ENCODE data around the gene PLK3. TPM values are rescaled to one million over a fixed set of nuclear protein-coding genes. Genes with fewer than 3 reads are reported as not detected.

Gene PLK3
- polyA plus RNA-seq, 2 of the 4 experiments (the other 2 are of a cell fraction), result 11.2 to 12.6 TPM

DNA sequence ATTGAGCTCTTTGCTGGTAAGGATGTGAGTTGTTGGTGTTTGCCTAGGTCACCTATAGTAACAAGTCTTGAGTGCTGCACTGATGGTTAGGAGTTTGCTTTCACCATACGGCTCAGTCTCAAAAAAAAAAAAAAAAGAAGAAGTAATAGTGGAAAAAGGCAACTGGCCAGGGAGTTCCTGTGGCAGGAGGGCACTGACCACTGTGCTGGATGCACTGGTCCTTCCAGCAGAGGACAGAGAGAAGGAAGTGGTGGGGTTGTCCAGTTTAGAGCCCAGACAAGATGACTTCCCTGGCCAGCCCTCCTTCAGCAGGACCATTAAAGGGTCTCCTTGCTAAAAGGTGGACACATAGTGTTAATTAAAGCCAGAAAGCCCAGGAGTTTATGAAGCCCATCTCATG lies 54.8 kb downstream of the PLK3 start:
- CTCF ChIA-PET, result interaction anchor here (1.1 kb wide), 1 partner anchor 11 kb away, joined by 3 read pairs; the partner anchor contains the start of gene PTCH2
- TF ChIP-seq ZFP36 (IDR thresholded peaks at IDR 0.05; ENCODE audit: borderline replicate concordance, partially characterized antibody), result no peak
- no peak for TF ChIP-seq EHF (CRISPR knock-in tag; IDR thresholded peaks at IDR 0.05)
- TF ChIP-seq NPAS2 (CRISPR knock-in tag; IDR thresholded peaks at IDR 0.05; ENCODE audit: borderline replicate concordance), result no peak
- TF ChIP-seq HOXA7 (CRISPR knock-in tag; IDR thresholded peaks at IDR 0.05), result no peak
- no peak for TF ChIP-seq ESRRA (IDR thresholded peaks at IDR 0.05; ENCODE audit: borderline replicate concordance, low read length)
- TF ChIP-seq RCOR1 (IDR thresholded peaks at IDR 0.05; ENCODE audit: low read depth, low read length), result no peak
- TF ChIP-seq POLR2A (IDR thresholded peaks at IDR 0.05; ENCODE audit: low read length), result no peak
- TF ChIP-seq ZNF302 (CRISPR knock-in tag; IDR thresholded peaks at IDR 0.05), result no peak
- TF ChIP-seq BHLHE40 (IDR thresholded peaks at IDR 0.05; ENCODE audit: low read depth, low read length), result no peak
- TF ChIP-seq RAD21 (conservative IDR thresholded peaks at IDR 0.05 in 1 of 2, IDR thresholded peaks at IDR 0.05 in 1 of 2), result no peak
- TF ChIP-seq FOSB (CRISPR knock-in tag; IDR thresholded peaks at IDR 0.05), result no peak
- no peak for TF ChIP-seq GATA3 (IDR thresholded peaks at IDR 0.05; ENCODE audit: borderline replicate concordance)
- TF ChIP-seq, protein P1, sequence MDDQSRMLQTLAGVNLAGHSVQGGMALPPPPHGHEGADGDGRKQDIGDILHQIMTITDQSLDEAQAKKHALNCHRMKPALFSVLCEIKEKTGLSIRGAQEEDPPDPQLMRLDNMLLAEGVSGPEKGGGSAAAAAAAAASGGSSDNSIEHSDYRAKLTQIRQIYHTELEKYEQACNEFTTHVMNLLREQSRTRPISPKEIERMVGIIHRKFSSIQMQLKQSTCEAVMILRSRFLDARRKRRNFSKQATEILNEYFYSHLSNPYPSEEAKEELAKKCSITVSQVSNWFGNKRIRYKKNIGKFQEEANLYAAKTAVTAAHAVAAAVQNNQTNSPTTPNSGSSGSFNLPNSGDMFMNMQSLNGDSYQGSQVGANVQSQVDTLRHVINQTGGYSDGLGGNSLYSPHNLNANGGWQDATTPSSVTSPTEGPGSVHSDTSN (IDR thresholded peaks at IDR 0.05), result no peak
- TF ChIP-seq HOXB5 (CRISPR knock-in tag; IDR thresholded peaks at IDR 0.05), result no peak
- no peak for ATAC-seq
- H3K4me3 ChIP-seq, result no peak overlapping the region
- POLR2A ChIA-PET, result no interaction called here
- FAIRE-seq, result no peak
- no peaks in the 10 kb centered on the region for H3K9me3 ChIP-seq
- H3K4me1 ChIP-seq, result no peaks in the 10 kb centered on the region
- WGBS (ENCODE audit: missing lambda C conversion rate), result 93% methylated on average over 1 of the region's 1 CpG
- no peak overlapping the region for H3K4me2 ChIP-seq
- DNase-seq (ENCODE audit: low read depth in 1 of 2, low spot score in 1 of 2), result no peak
- no peak overlapping the region for H3K27ac ChIP-seq

Small RNAs within 50 kb of the gene (small RNA-seq; reads per million reads assigned to genes)
- gene AL136380.1, result 0 reads per million in 6 experiments
- gene SNORD38A, result 152 to 1,703 (median 937) reads per million in 6 experiments
- 0 reads per million in 6 experiments for gene SNORD38B
- gene SNORD46, result 0.35 to 72.2 (median 3.4) reads per million in 6 experiments
- gene SNORD55, result 0 reads per million in 6 experiments

Other genes starting within 250 kb of the PLK3 start
- 6.2 and 8.9 TPM in 2 replicates for gene TMEM53, start 125.9 kb upstream of the PLK3 start, polyA plus RNA-seq (2011; rRNA removed)
- 4.8 to 8.9 TPM (median 8.0 TPM) in 3 replicates for gene TMEM53, start 125.9 kb upstream of the PLK3 start, polyA plus RNA-seq (2017; fragmentation: RNase III; extraction: RNeasy Plus Mini Kit Qiagen cat#74134 plus additional on column Dnase treatment)
- gene ARMH1, start 125.7 kb upstream of the PLK3 start, polyA plus RNA-seq (2011; rRNA removed), result 2.7 TPM in 2 replicates
- gene ARMH1, start 125.7 kb upstream of the PLK3 start, polyA plus RNA-seq (2017; fragmentation: RNase III; extraction: RNeasy Plus Mini Kit Qiagen cat#74134 plus additional on column Dnase treatment), result 1.3 to 2.4 TPM (median 1.7 TPM) in 3 replicates
- not detected in 2 replicates for gene RNU5D-1, start 69.2 kb upstream of the PLK3 start, polyA plus RNA-seq (2011; rRNA removed)
- gene RNU5D-1, start 69.2 kb upstream of the PLK3 start, polyA plus RNA-seq (2017; fragmentation: RNase III; extraction: RNeasy Plus Mini Kit Qiagen cat#74134 plus additional on column Dnase treatment), result not detected in 3 replicates
- 32.8 and 40.5 TPM in 2 replicates for gene KIF2C, start 60.5 kb upstream of the PLK3 start, polyA plus RNA-seq (2011; rRNA removed)
- gene KIF2C, start 60.5 kb upstream of the PLK3 start, polyA plus RNA-seq (2017; fragmentation: RNase III; extraction: RNeasy Plus Mini Kit Qiagen cat#74134 plus additional on column Dnase treatment), result 25.7 to 30.0 TPM (median 26.9 TPM) in 3 replicates
- gene RPS8, start 24.8 kb upstream of the PLK3 start, polyA plus RNA-seq (2011; rRNA removed), result 1,515 and 1,820 TPM in 2 replicates
- 1,575 to 1,608 TPM (median 1,577 TPM) in 3 replicates for gene RPS8, start 24.8 kb upstream of the PLK3 start, polyA plus RNA-seq (2017; fragmentation: RNase III; extraction: RNeasy Plus Mini Kit Qiagen cat#74134 plus additional on column Dnase treatment)
- gene BEST4, start 12.2 kb upstream of the PLK3 start, polyA plus RNA-seq (2011; rRNA removed), result 0.04 and 0.09 TPM in 2 replicates
- 0.07 to 0.08 TPM in 2 of 3 replicates, not detected in the other for gene BEST4, start 12.2 kb upstream of the PLK3 start, polyA plus RNA-seq (2017; fragmentation: RNase III; extraction: RNeasy Plus Mini Kit Qiagen cat#74134 plus additional on column Dnase treatment)
- gene DYNLT4, start 7.0 kb downstream of the PLK3 start, polyA plus RNA-seq (2011; rRNA removed), result 0.21 TPM in 1 of 2 replicates, not detected in the other
- gene DYNLT4, start 7.0 kb downstream of the PLK3 start, polyA plus RNA-seq (2017; fragmentation: RNase III; extraction: RNeasy Plus Mini Kit Qiagen cat#74134 plus additional on column Dnase treatment), result 0.12 to 0.18 TPM in 2 of 3 replicates, not detected in the other
- gene BTBD19, start 8.1 kb downstream of the PLK3 start, polyA plus RNA-seq (2011; rRNA removed), result 4.2 and 4.7 TPM in 2 replicates
- gene BTBD19, start 8.1 kb downstream of the PLK3 start, polyA plus RNA-seq (2017; fragmentation: RNase III; extraction: RNeasy Plus Mini Kit Qiagen cat#74134 plus additional on column Dnase treatment), result 4.5 to 8.9 TPM (median 7.4 TPM) in 3 replicates
- gene PTCH2, start 42.9 kb downstream of the PLK3 start, polyA plus RNA-seq (2011; rRNA removed), result 0.14 and 0.25 TPM in 2 replicates
- 0.22 to 0.32 TPM (median 0.25 TPM) in 3 replicates for gene PTCH2, start 42.9 kb downstream of the PLK3 start, polyA plus RNA-seq (2017; fragmentation: RNase III; extraction: RNeasy Plus Mini Kit Qiagen cat#74134 plus additional on column Dnase treatment)
- 25.4 and 35.2 TPM in 2 replicates for gene EIF2B3, start 186.2 kb downstream of the PLK3 start, polyA plus RNA-seq (2011; rRNA removed)
- gene EIF2B3, start 186.2 kb downstream of the PLK3 start, polyA plus RNA-seq (2017; fragmentation: RNase III; extraction: RNeasy Plus Mini Kit Qiagen cat#74134 plus additional on column Dnase treatment), result 21.4 to 25.8 TPM (median 22.1 TPM) in 3 replicates
- 17.5 and 24.2 TPM in 2 replicates for gene HECTD3, start 210.9 kb downstream of the PLK3 start, polyA plus RNA-seq (2011; rRNA removed)
- 15.9 to 21.8 TPM (median 19.6 TPM) in 3 replicates for gene HECTD3, start 210.9 kb downstream of the PLK3 start, polyA plus RNA-seq (2017; fragmentation: RNase III; extraction: RNeasy Plus Mini Kit Qiagen cat#74134 plus additional on column Dnase treatment)
- gene UROD, start 211.9 kb downstream of the PLK3 start, polyA plus RNA-seq (2011; rRNA removed), result 59.0 and 74.5 TPM in 2 replicates
- gene UROD, start 211.9 kb downstream of the PLK3 start, polyA plus RNA-seq (2017; fragmentation: RNase III; extraction: RNeasy Plus Mini Kit Qiagen cat#74134 plus additional on column Dnase treatment), result 52.6 to 58.6 TPM (median 57.8 TPM) in 3 replicates